HG02973 (cell line): ENCODE measurements around the gene AGTPBP1.
"Not testable (repeated sequence)": the region's sequence is repeated elsewhere in the genome, so short reads cannot be mapped to it uniquely, and the experiment has no call there.

ENCODE experiments used
- ATAC-seq: cut with Tn5 transposase; IDR thresholded peaks from one replicate; pipeline ENCODE4 v1.9.1; 2021; ENCODE audit warnings: moderate library complexity; ENCODE audit not compliant: unreplicated experiment

The AGTPBP1 gene

GRCh38 chr9:85640425-85640824 lies 101.3 kb downstream of the AGTPBP1 start:
- no peak for ATAC-seq

GRCh38 chr9:85639675-85640186 lies 102.0 kb downstream of the AGTPBP1 start:
- no peak for ATAC-seq

DNA sequence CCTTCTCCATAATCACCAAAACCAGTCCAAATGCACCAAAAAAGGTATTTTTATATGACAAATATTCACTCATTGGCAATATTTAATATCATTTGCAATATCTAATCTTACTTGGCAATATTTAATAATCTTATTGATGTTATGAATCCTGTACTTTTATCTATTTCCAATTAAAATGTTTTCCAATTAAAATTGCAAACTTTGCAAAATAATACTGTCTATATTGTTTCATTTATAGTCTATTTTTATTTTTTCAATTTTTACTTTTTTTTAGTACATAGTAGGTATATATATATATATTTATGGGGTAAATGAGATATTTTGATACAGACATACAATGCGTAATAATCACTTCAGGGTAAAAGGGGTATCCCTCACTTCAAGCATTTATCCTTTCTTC lies 109.9 kb downstream of the AGTPBP1 start:
- no peak for ATAC-seq

DNA sequence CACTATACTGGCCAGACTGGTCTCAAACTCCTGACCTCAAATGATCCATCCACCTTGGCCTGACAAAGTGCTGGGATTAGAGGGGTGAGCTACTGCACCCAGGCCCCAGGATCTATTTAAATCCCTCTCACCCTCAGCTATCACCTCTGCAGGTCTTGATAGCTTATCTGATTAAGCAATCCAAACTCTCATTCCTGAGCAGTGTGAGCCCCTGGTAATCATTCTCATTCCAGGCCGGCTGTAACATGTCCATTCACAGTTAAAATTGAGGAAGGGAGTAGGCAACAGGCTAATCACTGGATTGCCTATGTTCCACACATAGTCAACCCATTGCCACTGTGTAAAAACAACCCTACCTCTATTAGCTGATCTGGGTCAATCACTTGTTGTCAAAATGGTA lies 111.1 kb downstream of the AGTPBP1 start:
- no peak for ATAC-seq

GRCh38 chr9:85617141-85617670 lies 124.5 kb downstream of the AGTPBP1 start:
- no peak for ATAC-seq

DNA sequence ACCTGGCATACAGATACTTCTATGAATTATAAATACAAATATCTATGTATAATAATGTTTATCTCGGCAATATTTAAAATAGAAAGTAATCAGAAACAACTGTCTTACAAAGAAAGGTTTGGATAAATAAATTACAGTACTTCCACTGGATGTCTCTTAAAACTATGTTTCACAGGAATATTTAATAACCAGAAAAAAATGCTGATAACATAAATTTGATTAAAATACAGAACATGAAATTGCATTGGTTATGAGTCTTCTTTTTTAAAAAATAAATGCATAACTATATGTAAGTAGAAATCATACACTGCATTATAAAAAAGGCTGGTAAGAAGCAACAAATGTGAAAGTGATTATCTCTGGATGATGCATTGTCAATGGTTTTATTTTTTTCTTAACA lies 126.0 kb downstream of the AGTPBP1 start:
- ATAC-seq = no peak

GRCh38 chr9:85610074-85610860 lies 131.5 kb downstream of the AGTPBP1 start:
- ATAC-seq = peak; percentile 95

GRCh38 chr9:85605905-85606304 lies 135.8 kb downstream of the AGTPBP1 start:
- no peak for ATAC-seq

DNA sequence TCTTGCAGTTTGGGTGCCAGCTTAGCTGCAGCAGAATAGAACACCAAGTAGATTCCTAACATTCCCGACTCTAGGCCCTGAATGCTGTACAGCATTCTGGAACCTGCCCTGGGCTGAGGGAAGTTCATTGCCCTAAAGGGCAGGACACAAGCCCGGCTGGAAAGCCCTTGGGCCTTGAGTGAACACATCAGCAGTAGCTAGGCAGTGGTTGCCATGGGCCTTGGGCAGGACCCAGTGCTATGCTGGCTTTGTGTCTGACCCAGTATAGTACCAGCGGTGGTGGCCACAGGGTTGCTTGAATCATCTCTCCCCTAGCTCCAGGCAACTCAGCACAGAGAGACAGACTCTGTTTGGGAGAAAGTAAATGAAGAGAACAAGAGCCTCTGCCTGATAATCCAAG lies 137.8 kb downstream of the AGTPBP1 start:
- ATAC-seq = no peak

GRCh38 chr9:85602742-85603141 lies 139.0 kb downstream of the AGTPBP1 start:
- no peak for ATAC-seq

- no peak for ATAC-seq
These were observed 141.0 kb downstream of the AGTPBP1 start for GRCh38 chr9:85600675-85601263.

DNA sequence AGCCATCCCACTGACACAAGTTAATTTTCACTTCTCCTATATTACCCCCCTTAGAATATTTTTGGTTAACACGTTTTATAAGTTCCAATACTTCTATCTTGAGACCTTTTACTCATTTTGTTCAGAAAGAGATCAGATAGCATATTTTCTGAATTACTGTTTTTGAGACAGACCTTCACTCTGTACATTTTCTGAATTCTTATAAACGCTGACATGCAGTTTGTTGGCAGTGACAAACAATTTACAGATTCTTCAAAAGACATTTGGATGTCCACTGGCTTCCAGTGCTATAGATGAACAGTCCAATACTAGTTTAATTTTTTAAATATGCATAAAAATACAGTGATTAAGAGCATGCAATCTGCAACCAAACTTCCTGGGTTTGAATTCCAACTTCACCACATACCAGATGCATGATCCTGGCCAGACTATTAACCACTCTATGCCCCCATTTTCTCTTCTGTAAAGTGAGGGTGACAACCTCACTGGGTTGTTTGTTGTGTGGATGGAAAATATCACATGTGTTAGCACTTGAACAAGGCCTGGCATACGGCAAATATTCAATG lies 142.1 kb downstream of the AGTPBP1 start:
- ATAC-seq = no peak

DNA sequence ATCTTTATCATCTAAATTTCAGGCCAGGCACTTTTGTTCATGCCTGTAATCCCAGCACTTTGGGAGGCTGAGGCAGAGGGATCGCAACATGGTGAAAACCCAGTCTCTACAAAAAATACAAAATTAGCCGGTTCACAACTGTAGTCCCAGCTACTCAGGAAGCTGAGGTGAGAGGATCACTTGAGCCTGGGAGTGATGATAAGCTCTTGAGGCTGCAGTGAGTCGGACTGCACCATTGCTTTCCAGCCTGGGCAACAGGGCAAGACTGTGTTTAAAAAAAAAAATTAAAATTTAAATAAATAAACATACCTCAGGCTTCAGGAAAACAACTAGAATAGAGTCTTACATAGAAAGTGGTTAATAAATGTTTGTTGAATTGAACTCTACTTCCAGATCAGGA lies 147.4 kb downstream of the AGTPBP1 start:
- ATAC-seq = no peak

- ATAC-seq = no peak
These were observed 155.1 kb downstream of the AGTPBP1 start for GRCh38 chr9:85586684-85587083.

GRCh38 chr9:85577353-85577952 lies 164.3 kb downstream of the AGTPBP1 start:
- ATAC-seq = no peak

DNA sequence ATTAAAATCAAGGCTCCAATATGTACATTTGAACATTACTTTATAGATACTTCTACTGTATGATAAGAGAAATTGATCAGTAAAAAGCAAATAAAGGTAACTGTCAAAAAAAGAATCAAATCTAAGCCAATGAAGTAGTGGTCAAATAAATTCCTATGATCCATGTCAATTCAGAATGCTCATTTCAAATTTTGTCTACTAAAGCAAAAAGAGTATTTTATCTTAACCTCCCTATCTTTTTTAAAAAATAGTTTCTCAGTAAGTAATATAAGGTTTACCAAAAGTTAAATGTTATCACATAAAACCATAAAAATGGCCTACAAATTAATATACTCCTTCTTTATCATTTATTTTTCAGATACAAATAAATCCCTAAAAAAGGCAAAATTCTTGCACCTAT lies 165.9 kb downstream of the AGTPBP1 start:
- ATAC-seq = no peak

DNA sequence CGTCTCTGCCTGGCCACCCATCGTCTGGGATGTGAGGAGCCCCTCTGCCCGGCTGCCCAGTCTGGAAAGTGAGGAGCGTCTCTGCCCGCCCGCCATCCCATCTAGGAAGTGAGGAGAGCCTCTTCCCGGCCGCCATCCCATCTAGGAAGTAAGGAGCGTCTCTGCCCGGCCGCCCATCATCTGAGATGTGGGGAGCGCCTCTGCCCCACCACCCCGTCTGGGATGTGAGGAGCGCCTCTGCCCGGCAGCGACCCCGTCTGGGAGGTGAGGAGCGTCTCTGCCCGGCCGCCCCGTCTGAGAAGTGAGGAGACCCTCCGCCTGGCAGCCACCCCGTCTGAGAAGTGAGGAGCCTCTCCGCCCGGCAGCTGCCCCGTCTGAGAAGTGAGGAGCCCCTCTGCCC lies 168.2 kb downstream of the AGTPBP1 start:
- ATAC-seq = not testable (repeated sequence)

GRCh38 chr9:85572917-85573316 lies 168.8 kb downstream of the AGTPBP1 start:
- ATAC-seq = not testable (repeated sequence)

DNA sequence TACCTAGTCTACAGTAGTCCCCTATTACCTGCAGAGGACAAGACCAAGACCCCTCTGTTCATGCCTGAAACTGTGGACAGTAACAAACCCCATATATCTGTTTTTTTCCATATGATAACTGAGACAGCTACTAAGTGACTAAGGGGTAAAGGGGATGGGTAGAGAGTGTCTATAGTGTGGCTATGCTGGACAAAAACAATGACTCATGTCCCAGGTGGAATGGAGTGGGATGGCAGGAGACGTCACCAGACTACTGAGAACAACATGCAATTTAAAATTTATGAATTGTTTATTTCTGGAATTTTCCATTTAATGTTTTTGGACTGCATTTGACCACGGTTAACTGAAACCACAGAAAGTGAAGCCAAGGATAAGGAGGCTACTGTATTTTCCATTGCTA lies 171.8 kb downstream of the AGTPBP1 start:
- no peak for ATAC-seq

GRCh38 chr9:85559526-85559925 lies 182.2 kb downstream of the AGTPBP1 start:
- no peak for ATAC-seq

DNA sequence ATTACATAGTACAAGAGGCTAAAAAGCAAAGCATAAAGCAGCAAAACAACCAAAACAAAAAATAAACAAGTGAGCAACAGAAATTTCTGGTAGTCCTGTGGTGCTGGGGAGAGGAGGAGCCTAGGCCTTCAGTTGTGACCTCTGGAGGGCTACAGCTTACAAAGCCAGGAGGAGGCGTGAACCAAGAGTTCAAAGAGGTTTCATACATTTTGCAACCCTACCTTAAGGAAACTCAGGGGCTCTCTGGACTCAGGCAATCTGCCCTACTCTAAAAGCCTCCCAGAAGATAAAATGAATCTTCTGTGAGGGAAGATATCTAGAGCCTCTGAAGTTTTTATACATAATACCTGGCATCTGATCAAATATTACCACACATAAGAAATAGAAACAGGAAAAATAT lies 187.4 kb downstream of the AGTPBP1 start:
- ATAC-seq = no peak
